Colonic mucosa (tissue), 4 donors: ENCODE results near the gene FBXL20. TPM values are rescaled to one million over a fixed set of nuclear protein-coding genes. Genes with fewer than 3 reads are reported as not detected.

Experiments used
- DNase-seq: peaks from one replicate; pipeline ENCODE4 v3.0.0-alpha.2; 2020
- H3K27ac ChIP-seq: fragments of 200-600 bp; one replicate; pipeline ENCODE4 v1.8.0; 2021
- H3K27me3 ChIP-seq: fragments of 200-600 bp; one replicate; pipeline ENCODE4 v1.8.0; 2021
- H3K36me3 ChIP-seq: fragments of 200-600 bp; one replicate; pipeline ENCODE4 v1.8.0; 2021
- H3K4me1 ChIP-seq: fragments of 200-600 bp; one replicate; pipeline ENCODE4 v1.8.0; 2021; ENCODE audit warnings: mild to moderate bottlenecking
- H3K4me3 ChIP-seq: fragments of 200-600 bp; one replicate; pipeline ENCODE4 v1.8.0; 2021
- H3K9ac ChIP-seq, 2 donors: one replicate each; pipeline ENCODE4 v1.7.0; 2013; ENCODE audit warnings: control low read depth in 2 of 2, low read depth in 2 of 2, low read length in 2 of 2
- H3K9me3 ChIP-seq: fragments of 200-600 bp; one replicate; pipeline ENCODE4 v1.8.0; 2021
- intact Hi-C: fragments of 100-400 bp; cut with DNase I; formaldehyde crosslinking; loops from one replicate; pipeline ENCODE4 v1.14.1; 2022
- total RNA-seq, 2 donors: library from RNA; stranded (reverse); fragmentation: NEBNext Ultra II Directional in 1 of 2; extraction: Animal tissue kit (Norgen Biotek cat#: 25700) in 1 of 2; gene quantifications; one replicate each; pipeline ENCODE4 v1.2.1, GENCODE V29; 2021
- TF ChIP-seq, protein P1 (sequence below): fragments of 200-600 bp; IDR thresholded peaks from one replicate; pipeline ENCODE4 v1.8.0; 2022; ENCODE audit warnings: antibody characterized with exemption, mild to moderate bottlenecking
- donor health status: healthy.
- donor health status: DM: no; HTN: no; CAD: no.
- donor health status: DM: no; HTN: no; CAD: no.

The FBXL20 gene
- total RNA-seq, 2 donors from 2014 or later: 12.5 to 22.2 TPM

DNA sequence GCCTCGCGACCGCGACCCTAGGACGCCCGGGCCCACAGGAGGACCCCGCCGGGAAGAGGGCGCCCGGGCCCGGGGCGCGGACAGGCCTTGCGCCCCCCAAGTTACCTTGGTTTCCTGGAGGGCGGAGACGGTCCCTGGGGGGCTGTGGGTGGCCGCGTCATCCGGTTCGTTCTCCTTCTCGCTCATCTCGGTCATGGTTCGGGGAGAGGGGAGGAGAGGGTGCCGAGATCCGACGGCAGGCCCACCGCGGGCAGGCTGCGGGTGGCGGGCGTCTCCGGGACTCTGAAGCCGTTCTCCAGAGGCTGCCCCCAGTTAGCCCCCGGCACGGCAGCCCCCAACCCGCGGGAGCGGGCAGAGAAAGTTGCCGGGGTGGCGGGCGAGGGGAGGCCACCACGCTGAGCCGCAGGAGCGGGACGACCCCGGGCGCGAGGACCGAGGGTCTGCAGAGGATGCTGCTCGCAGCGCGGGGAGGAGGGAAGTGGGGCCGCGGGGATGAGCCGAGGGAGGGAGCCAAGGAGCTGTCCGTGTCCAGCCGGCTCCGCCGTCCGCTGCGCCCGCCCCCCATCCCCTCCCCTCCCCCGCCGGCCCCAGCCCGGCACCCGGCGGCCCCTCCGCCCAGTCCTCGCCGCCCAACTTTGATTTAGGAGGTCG is 176.0 kb downstream of the FBXL20 start, which contains the start of gene STAC2:
TSS of gene STAC2 (minus strand) at position 638 of the 651 bp plus-strand sequence. CDS start at position 195, 443 bp downstream.
- intact Hi-C loops: no loop called here
- Histone ChIP-seq H3K9me3 (no peaks in the 10 kb centered on the region), H3K4me1 (peaks cover 4% of the 10 kb centered on the region)

DNA sequence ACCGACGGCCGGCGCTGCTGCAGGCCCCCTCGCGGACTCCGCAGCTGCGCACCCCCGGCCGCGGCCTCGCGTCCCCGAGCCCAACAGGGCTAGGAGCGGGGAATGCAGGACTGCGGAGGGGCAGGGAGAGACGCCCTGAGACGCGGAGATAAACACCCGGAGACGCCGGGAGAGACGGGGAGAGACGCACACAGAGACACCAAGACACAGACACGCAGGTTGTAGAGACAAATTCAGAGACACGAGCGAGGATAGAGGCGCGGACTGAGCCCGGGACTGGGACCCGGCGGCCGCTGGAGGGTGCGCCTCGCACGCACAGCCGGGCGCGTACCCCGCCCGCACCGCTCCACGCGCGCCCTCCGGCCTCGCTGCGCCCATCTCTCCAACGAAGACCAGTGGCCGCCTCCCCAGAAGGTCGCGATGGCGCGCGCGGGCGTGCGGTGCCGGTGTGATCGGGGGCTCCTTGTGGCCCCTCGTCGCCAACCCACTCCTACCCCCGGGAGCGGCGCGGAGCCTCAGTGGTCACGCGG is 176.6 kb downstream of the FBXL20 start:
- Histone ChIP-seq H3K27ac (no peak overlapping the region), H3K9me3 (no peaks in the 10 kb centered on the region), H3K27me3 (peaks cover 31% of the 10 kb centered on the region), H3K4me3 (peak overlapping the region; percentile 27), H3K4me1 (peaks cover 4% of the 10 kb centered on the region), H3K9ac (no peak overlapping the region), H3K36me3 (no peaks in the 10 kb centered on the region)
- no peak for DNase-seq
- intact Hi-C loops: no loop called here
- TF ChIP-seq, protein P1, sequence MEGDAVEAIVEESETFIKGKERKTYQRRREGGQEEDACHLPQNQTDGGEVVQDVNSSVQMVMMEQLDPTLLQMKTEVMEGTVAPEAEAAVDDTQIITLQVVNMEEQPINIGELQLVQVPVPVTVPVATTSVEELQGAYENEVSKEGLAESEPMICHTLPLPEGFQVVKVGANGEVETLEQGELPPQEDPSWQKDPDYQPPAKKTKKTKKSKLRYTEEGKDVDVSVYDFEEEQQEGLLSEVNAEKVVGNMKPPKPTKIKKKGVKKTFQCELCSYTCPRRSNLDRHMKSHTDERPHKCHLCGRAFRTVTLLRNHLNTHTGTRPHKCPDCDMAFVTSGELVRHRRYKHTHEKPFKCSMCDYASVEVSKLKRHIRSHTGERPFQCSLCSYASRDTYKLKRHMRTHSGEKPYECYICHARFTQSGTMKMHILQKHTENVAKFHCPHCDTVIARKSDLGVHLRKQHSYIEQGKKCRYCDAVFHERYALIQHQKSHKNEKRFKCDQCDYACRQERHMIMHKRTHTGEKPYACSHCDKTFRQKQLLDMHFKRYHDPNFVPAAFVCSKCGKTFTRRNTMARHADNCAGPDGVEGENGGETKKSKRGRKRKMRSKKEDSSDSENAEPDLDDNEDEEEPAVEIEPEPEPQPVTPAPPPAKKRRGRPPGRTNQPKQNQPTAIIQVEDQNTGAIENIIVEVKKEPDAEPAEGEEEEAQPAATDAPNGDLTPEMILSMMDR: no peak

More for the DNA sequence above, 176.0 kb downstream of the FBXL20 start, which contains the start of gene STAC2:
- Histone ChIP-seq H3K27me3 (peaks cover 31% of the 10 kb centered on the region), H3K4me3 (peak within 1 kb of the TSS; percentile 27), H3K9ac (no peak within 1 kb of the TSS), H3K36me3 (no peaks in the 10 kb centered on the region), H3K27ac (no peak within 1 kb of the TSS)
- no peak for DNase-seq
- TF ChIP-seq, protein P1: no peak

DNA sequence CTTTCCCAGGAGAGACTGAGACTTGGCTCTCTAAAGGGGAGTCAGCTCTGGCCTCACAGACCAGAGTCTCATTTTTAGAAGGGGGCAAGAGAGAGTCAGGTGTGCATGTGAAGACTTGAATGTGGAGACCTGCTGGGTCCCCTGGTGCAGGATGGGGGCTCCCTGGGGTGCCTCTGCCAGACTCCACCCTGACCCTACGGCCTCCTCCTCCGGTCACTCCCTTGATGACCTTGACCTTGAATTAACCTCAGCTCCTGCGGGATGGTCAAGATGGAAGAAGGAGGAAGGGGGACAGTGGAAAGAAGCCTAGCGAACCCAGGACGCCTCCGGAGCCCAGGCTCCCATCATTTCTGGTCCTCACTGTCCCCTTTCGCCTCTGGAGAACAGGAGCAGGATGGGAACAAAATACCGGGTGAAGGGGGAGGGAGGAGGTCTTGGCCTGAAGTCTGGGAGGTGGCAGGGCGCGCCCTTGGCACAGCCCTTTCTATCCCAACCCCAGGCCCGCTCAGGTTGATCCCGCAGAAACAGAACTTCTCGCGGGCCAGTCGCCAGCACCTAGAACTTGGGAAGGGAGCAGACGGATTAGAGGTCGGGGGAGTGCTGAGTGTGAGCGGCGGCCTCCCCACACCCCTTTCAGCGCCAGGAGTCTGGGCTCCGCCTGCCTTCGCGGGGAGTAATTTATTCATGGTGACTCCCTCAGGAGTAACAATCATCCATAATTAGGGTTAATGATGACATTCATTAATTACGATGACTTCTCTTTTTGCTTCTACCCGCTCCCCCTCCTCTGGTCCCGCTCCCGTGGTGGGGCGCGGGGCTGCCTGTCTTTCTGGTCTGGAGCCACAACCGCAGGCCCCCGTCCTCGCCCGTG is 177.3 kb downstream of the FBXL20 start:
- intact Hi-C loops: no loop called here
- Histone ChIP-seq H3K9me3 (no peaks in the 10 kb centered on the region), H3K36me3 (no peaks in the 10 kb centered on the region), H3K27ac (no peak overlapping the region), H3K9ac (no peak overlapping the region), H3K27me3 (peaks cover 31% of the 10 kb centered on the region), H3K4me1 (peaks cover 4% of the 10 kb centered on the region), H3K4me3 (no peak overlapping the region)
- TF ChIP-seq, protein P1: no peak
- DNase-seq: no peak

DNA sequence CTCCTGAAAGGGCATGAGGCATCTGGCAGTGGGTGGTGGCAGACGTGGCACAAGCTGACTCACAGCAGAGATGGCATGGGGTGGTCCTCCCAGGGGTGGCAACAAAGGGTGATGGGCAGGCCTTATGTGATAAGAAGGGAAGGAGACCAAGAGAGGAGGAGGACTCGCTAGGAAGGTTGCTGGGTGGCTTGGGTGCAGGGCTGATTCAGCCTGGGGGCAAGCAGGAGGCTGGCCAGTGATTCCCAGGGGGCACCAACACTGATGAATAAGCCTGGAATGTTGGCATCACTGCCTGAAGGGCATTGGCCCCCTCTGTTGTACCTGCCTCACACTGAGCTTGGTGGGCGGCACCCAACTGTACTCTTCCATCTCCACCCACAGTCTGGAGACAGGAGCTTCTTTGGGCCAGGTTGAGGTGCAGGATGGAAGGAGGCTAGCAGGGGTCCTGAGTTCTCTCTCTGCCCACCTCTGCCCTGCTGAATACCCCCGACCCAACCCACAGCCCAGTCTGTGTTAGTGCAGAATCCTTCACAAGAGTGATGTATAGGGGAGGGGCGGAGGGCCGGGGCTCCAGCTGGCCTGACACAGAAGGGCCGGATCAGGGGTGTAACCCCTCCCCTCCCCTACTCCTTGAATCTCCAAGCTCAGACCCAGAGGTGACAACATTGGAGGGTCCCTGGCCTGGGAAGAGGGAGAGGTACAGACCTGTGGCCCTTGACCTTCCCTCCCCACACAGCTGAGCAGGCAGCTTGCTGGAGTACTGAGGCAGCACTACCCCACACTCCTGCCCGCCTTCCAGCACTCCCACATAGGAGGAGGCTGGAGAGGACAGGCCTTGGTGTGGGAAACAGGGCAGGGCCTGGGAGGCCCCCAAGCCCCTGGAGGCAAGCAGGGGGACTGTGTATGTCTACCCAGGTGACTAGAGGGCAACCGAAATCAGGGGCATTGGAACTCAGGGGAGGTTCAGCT is 178.3 kb downstream of the FBXL20 start:
- Histone ChIP-seq H3K4me3 (no peak overlapping the region), H3K36me3 (no peaks in the 10 kb centered on the region), H3K4me1 (peaks cover 4% of the 10 kb centered on the region), H3K27me3 (peaks cover 31% of the 10 kb centered on the region), H3K9me3 (no peaks in the 10 kb centered on the region), H3K9ac (no peak overlapping the region), H3K27ac (no peak overlapping the region)
- intact Hi-C loops: no loop called here
- no peak for DNase-seq
- TF ChIP-seq, protein P1: no peak
